Measurements from ENCODE around the gene HNF4A.

HNF4A gene

DNA sequence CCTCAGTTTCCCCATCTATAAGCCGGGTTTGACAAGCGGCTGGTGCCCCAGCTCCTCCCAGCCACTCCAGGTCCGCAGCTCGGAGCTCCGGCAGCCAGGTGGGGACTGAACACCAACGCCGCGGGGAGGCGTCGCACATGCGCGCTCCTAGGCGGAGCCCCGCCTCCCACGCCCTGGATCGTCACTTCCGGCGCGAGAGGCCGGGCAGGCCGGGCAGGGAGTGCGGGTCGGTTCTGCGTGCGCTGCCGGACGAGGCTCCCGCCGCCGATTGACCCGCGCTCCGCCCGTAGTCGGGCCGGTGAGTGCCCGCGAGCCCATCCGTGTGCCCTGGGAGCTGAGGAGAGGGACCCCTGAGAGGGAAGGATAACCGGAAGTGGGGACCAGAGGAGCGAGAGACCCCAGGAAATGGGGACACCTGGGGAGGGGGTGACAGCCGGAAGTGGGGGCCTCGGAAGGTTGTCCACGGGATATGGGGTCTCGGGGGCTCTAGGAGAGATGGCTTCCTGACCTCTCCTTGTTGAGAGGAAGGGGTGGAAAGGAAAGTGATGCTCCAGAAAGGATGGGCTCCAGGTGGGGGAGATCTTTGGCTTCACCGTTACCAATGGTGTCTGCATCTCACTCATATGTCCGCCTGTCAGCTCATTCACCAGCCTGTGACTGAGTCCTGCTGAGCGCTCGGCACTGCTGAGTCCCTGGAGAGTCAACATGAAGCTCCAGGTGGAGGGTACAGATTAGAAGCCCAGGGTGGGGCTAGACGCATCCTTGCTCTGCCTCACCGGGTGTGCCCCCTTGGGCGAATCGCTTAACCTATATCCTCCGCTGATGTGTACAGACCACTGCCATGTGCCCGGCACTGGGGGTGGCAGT lies 120.4 kb downstream of the HNF4A start, which contains the start of gene TTPAL:
Gene TTPAL, plus strand, starts transcription at position 181 of the 867 bp plus-strand sequence. CDS start 4,126 bp downstream, outside the sequence.
- DNase-seq, result peak; percentile 84

- DNase-seq, result no peak
Observed at GRCh38 chr20:44477151-44477550, 121.7 kb downstream of the HNF4A start.

DNA sequence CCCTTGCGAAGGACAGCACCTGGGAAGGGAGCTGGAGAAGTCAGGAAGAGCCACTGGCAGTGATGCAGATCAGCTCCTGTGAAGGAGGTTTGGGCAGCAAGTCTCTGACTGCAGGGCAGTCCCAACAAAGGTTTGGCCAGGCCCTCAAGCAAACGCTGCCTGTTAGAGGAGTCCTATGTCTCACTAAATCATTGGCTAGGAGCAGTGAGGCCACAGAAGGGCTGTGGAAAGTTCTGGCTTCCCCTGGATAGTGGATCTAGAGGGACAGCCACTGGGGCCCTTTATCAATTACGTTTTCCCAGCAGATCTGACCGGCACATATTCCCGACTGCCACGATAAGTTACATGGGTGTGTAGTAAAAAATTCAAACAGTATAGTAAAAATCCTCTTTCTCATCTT lies 122.7 kb downstream of the HNF4A start:
- no peak for DNase-seq

GRCh38 chr20:44479643-44480042 lies 124.1 kb downstream of the HNF4A start:
- no peak for DNase-seq

- no peak for DNase-seq
Observed at GRCh38 chr20:44480097-44480496, 124.6 kb downstream of the HNF4A start.

- no peak for DNase-seq
Observed at GRCh38 chr20:44481719-44482416, 126.4 kb downstream of the HNF4A start.

DNA sequence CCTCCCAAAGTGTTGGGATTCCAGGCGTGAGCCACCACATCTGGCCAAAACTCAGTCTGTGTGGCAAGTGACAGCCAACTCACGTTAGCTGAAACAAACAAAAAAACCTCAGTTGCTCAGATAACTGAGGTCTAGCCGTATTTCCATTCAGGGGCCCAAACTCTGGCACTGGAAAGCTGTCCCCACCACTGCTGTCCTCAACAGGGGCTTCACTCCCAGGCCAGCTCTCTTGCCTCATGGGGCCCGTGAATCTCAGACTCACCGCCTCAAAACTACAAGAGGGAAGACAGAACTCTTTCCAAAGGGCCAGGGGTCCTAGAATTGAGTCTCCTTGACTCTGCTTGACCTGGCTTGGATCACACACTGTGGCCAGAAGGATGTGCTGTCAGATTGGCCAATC lies 127.6 kb downstream of the HNF4A start:
- no peak for DNase-seq
